GM12874 (cell line): ENCODE measurements around the gene POLDIP3.

Experiments used
- CTCF ChIP-seq: IDR thresholded peaks from 2 replicates; pipeline ENCODE4 v1.5.1; 2011; ENCODE audit warnings: low read depth, mild to moderate bottlenecking, control low read depth, low read length, moderate library complexity; ENCODE audit not compliant: insufficient read depth

POLDIP3 gene

GRCh38 chr22:42548597-42549330, 65.9 kb downstream of the POLDIP3 start:
- no peak for TF ChIP-seq CTCF

GRCh38 chr22:42547562-42547961, 67.1 kb downstream of the POLDIP3 start:
- TF ChIP-seq CTCF: no peak

- no peak for TF ChIP-seq CTCF
These were observed 70.0 kb downstream of the POLDIP3 start for GRCh38 chr22:42544686-42545085.

- no peak for TF ChIP-seq CTCF
These were observed 78.5 kb downstream of the POLDIP3 start for GRCh38 chr22:42536166-42536565.
